SK-N-SH (cell line): Measurements from ENCODE around the gene SDHA. TPM values are rescaled to one million over a fixed set of nuclear protein-coding genes. Genes with fewer than 3 reads are reported as not detected.

ENCODE experiments used
- CTCF ChIA-PET: fragments of 300-600, 350-600 bp; formaldehyde crosslinking; extraction: SDS; loops from one replicate; lab custom pipeline; 2021; lab: Yijun Ruan, JAX
- POLR2A ChIA-PET: fragments of 350-600 bp; sonication (Branson Sonifier 250); formaldehyde crosslinking; extraction: SDS; loops from one replicate; lab custom pipeline; 2020; ENCODE audit warnings: antibody characterized with exemption, inconsistent platforms; lab: Yijun Ruan, JAX
- DNase-seq: peaks from one replicate; pipeline ENCODE4 v3.0.0; 2012
- H2AFZ ChIP-seq: fragments of 200-600 bp; sonication (generic); 2 replicates; pipeline ENCODE4 v1.8.1; 2016; ENCODE audit warnings: antibody characterized with exemption, mild to moderate bottlenecking, low read depth
- H3F3A ChIP-seq: fragments of 200-600 bp; sonication (generic); replicated peaks from 2 replicates; pipeline ENCODE3; 2016; ENCODE audit warnings: antibody characterized with exemption, mild to moderate bottlenecking; ENCODE audit not compliant: insufficient read depth
- H3K27ac ChIP-seq, 2 experiments: fragments of 200-500 bp in 1 of 2; fragments of 200-600 bp in 1 of 2; sonication (Bioruptor generic) in 1 of 2; sonication (generic), shearing (Covaris generic) in 1 of 2; 2 replicates each; pipeline versions ENCODE4 v1.5.1 to v1.6.1; 2014 to 2016; ENCODE audit warnings: low read depth in 2 of 2, inconsistent platforms in 1 of 2, low read length in 1 of 2, mild to moderate bottlenecking in 1 of 2, mixed read lengths in 1 of 2
- H3K27me3 ChIP-seq: fragments of 200-600 bp; sonication (generic), shearing (Covaris generic); 2 replicates; pipeline ENCODE4 v1.6.1; 2016; ENCODE audit warnings: mixed run types; ENCODE audit not compliant: insufficient read depth
- H3K36me3 ChIP-seq, 2 experiments: fragments of 200-500 bp in 1 of 2; fragments of 200-600 bp in 1 of 2; sonication (Bioruptor generic) in 1 of 2; sonication (generic) in 1 of 2; replicated peaks in 1 of 2; 2 replicates each; pipeline versions ENCODE3 to v1.5.1; 2014 to 2016; ENCODE audit warnings: low read length in 1 of 2, mild to moderate bottlenecking in 1 of 2; ENCODE audit not compliant: insufficient read depth in 2 of 2, control insufficient read depth in 1 of 2
- H3K4me1 ChIP-seq, 2 experiments: fragments of 200-500 bp in 1 of 2; fragments of 200-600 bp in 1 of 2; sonication (Bioruptor generic) in 1 of 2; sonication (generic), shearing (Covaris generic) in 1 of 2; 2 replicates each; pipeline versions ENCODE4 v1.5.1 to v1.6.1; 2014 to 2016; ENCODE audit warnings: low read depth in 1 of 2, low read length in 1 of 2, mixed run types in 1 of 2; ENCODE audit not compliant: insufficient read depth in 2 of 2, control insufficient read depth in 1 of 2
- H3K4me2 ChIP-seq: fragments of 200-600 bp; sonication (generic), shearing (Covaris generic); 2 replicates; pipeline ENCODE4 v1.6.1; 2017; ENCODE audit warnings: mixed run types
- H3K4me3 ChIP-seq, 2 experiments: fragments of 200-500 bp in 1 of 2; fragments of 200-600 bp in 1 of 2; sonication (Bioruptor generic) in 1 of 2; sonication (generic), shearing (Covaris generic) in 1 of 2; 2 replicates each; pipeline versions ENCODE4 v1.5.1 to v1.8.1; 2014 to 2016; ENCODE audit warnings: low read depth in 2 of 2, inconsistent platforms in 1 of 2, low read length in 1 of 2, mild to moderate bottlenecking in 1 of 2, mixed read lengths in 1 of 2, moderate library complexity in 1 of 2
- H3K79me2 ChIP-seq: fragments of 200-600 bp; sonication (generic); 2 replicates; pipeline ENCODE4 v1.8.1; 2017; ENCODE audit warnings: mild to moderate bottlenecking; ENCODE audit not compliant: insufficient read depth
- H3K9ac ChIP-seq: fragments of 200-600 bp; sonication (generic); 2 replicates; pipeline ENCODE4 v1.6.1; 2017; ENCODE audit warnings: mixed run types
- H3K9me2 ChIP-seq: fragments of 200-600 bp; sonication (generic); 2 replicates; pipeline ENCODE4 v1.6.1; 2017; ENCODE audit warnings: mixed run types
- H3K9me3 ChIP-seq: fragments of 200-600 bp; sonication (generic); 2 replicates; pipeline ENCODE4 v1.6.1; 2017; ENCODE audit warnings: mixed run types, mild to moderate bottlenecking, moderate library complexity
- H4K20me1 ChIP-seq: fragments of 200-600 bp; sonication (generic); 2 replicates; pipeline ENCODE4 v1.6.1; 2017; ENCODE audit warnings: mild to moderate bottlenecking, mixed run types; ENCODE audit not compliant: insufficient read depth
- CHD2 ChIP-seq: fragments of 150-350 bp; IDR thresholded peaks from 2 replicates; pipeline ENCODE4 v1.6.1; 2018; ENCODE audit warnings: low read length; ENCODE audit not compliant: partially characterized antibody
- FOSL2 ChIP-seq: IDR thresholded peaks from 2 replicates; pipeline ENCODE4 v1.4.0; 2012; ENCODE audit warnings: low read depth, mild to moderate bottlenecking, moderate library complexity, borderline replicate concordance
- GABPA ChIP-seq: IDR thresholded peaks from 2 replicates; pipeline ENCODE4 v1.4.0; 2012; ENCODE audit warnings: low read depth, mild to moderate bottlenecking
- JUND ChIP-seq: IDR thresholded peaks from 2 replicates; pipeline ENCODE4 v1.4.0; 2012
- MEF2A ChIP-seq: IDR thresholded peaks from 2 replicates; pipeline ENCODE4 v1.4.0; 2012; ENCODE audit warnings: low read depth, borderline replicate concordance
- RAD21 ChIP-seq: IDR thresholded peaks from 2 replicates; pipeline ENCODE4 v1.6.1; 2012; ENCODE audit warnings: mild to moderate bottlenecking, low read length
- RFX5 ChIP-seq: IDR thresholded peaks from 2 replicates; pipeline ENCODE4 v1.6.1; 2012; ENCODE audit warnings: mild to moderate bottlenecking, improper control_type of control experiment, low read length
- SIN3A ChIP-seq: IDR thresholded peaks from 2 replicates; pipeline ENCODE4 v1.6.1; 2012; ENCODE audit warnings: low read depth, mild to moderate bottlenecking, low read length, moderate library complexity, borderline replicate concordance
- SMC3 ChIP-seq: IDR thresholded peaks from 2 replicates; pipeline ENCODE4 v1.6.1; 2012; ENCODE audit warnings: low read depth, low read length, improper control_type of control experiment
- TEAD4 ChIP-seq: IDR thresholded peaks from 2 replicates; pipeline ENCODE4 v1.4.0; 2012; ENCODE audit warnings: mild to moderate bottlenecking, borderline replicate concordance; ENCODE audit not compliant: insufficient read depth
- WGBS: methylation state at CpG from one replicate; pipeline ENCODE4 v1.1.6; 2017; ENCODE audit warnings: low lambda C conversion rate; 5-methylcytosine and 5-hydroxymethylcytosine counted together
- polyA plus RNA-seq, 3 experiments: library from polyadenylated mRNA; depleted of rRNA; stranded (reverse); fragments of >200 nt; gene quantifications; 2 replicates each; pipeline ENCODE4 v1.2.3, GENCODE V29; 2012
- TF ChIP-seq, protein P1 (sequence below): IDR thresholded peaks from 2 replicates; pipeline ENCODE4 v1.4.0; 2012; ENCODE audit warnings: low read depth, borderline replicate concordance
- TF ChIP-seq, protein P2 (sequence below): IDR thresholded peaks from 2 replicates; pipeline ENCODE4 v1.6.1; 2012; ENCODE audit warnings: mild to moderate bottlenecking, low read depth, low read length, moderate library complexity
- TF ChIP-seq, protein P3 (sequence below): IDR thresholded peaks from 2 replicates; pipeline ENCODE4; 2012
- TF ChIP-seq, protein P4 (sequence below): IDR thresholded peaks from 2 replicates; pipeline ENCODE4 v1.4.0; 2012; ENCODE audit warnings: low read depth, borderline replicate concordance
- TF ChIP-seq, protein P5 (sequence below): fragments of 150-350 bp; IDR thresholded peaks from 2 replicates; pipeline ENCODE4 v1.6.1; 2016; ENCODE audit warnings: mild to moderate bottlenecking, low read depth, low read length
- TF ChIP-seq, protein P6 (sequence below): fragments of 150-350 bp; IDR thresholded peaks from 2 replicates; pipeline ENCODE4 v1.6.1; 2017; ENCODE audit warnings: antibody characterized with exemption, low read length, low read depth, borderline replicate concordance
- TF ChIP-seq, protein P7 (sequence below): fragments of 200-600 bp; sonication (generic); IDR thresholded peaks from 2 replicates; pipeline ENCODE4 v1.6.1; 2017; ENCODE audit warnings: antibody characterized with exemption, mild to moderate bottlenecking, moderate library complexity

The SDHA gene
- polyA plus RNA-seq, 1 of the 3 experiments (the other 2 are of a cell fraction) = 106 TPM

GRCh38 chr5:194102-194501, 24.0 kb upstream of the SDHA start (continued):
- TF ChIP-seq, protein P1, sequence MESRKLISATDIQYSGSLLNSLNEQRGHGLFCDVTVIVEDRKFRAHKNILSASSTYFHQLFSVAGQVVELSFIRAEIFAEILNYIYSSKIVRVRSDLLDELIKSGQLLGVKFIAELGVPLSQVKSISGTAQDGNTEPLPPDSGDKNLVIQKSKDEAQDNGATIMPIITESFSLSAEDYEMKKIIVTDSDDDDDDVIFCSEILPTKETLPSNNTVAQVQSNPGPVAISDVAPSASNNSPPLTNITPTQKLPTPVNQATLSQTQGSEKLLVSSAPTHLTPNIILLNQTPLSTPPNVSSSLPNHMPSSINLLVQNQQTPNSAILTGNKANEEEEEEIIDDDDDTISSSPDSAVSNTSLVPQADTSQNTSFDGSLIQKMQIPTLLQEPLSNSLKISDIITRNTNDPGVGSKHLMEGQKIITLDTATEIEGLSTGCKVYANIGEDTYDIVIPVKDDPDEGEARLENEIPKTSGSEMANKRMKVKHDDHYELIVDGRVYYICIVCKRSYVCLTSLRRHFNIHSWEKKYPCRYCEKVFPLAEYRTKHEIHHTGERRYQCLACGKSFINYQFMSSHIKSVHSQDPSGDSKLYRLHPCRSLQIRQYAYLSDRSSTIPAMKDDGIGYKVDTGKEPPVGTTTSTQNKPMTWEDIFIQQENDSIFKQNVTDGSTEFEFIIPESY = no peak
- TF ChIP-seq TEAD4 (no peak), SIN3A (no peak), RAD21 (no peak), FOSL2 (no peak), RFX5 (no peak)
- TF ChIP-seq, protein P2, sequence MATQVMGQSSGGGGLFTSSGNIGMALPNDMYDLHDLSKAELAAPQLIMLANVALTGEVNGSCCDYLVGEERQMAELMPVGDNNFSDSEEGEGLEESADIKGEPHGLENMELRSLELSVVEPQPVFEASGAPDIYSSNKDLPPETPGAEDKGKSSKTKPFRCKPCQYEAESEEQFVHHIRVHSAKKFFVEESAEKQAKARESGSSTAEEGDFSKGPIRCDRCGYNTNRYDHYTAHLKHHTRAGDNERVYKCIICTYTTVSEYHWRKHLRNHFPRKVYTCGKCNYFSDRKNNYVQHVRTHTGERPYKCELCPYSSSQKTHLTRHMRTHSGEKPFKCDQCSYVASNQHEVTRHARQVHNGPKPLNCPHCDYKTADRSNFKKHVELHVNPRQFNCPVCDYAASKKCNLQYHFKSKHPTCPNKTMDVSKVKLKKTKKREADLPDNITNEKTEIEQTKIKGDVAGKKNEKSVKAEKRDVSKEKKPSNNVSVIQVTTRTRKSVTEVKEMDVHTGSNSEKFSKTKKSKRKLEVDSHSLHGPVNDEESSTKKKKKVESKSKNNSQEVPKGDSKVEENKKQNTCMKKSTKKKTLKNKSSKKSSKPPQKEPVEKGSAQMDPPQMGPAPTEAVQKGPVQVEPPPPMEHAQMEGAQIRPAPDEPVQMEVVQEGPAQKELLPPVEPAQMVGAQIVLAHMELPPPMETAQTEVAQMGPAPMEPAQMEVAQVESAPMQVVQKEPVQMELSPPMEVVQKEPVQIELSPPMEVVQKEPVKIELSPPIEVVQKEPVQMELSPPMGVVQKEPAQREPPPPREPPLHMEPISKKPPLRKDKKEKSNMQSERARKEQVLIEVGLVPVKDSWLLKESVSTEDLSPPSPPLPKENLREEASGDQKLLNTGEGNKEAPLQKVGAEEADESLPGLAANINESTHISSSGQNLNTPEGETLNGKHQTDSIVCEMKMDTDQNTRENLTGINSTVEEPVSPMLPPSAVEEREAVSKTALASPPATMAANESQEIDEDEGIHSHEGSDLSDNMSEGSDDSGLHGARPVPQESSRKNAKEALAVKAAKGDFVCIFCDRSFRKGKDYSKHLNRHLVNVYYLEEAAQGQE = no peak
- TF ChIP-seq, protein P3, sequence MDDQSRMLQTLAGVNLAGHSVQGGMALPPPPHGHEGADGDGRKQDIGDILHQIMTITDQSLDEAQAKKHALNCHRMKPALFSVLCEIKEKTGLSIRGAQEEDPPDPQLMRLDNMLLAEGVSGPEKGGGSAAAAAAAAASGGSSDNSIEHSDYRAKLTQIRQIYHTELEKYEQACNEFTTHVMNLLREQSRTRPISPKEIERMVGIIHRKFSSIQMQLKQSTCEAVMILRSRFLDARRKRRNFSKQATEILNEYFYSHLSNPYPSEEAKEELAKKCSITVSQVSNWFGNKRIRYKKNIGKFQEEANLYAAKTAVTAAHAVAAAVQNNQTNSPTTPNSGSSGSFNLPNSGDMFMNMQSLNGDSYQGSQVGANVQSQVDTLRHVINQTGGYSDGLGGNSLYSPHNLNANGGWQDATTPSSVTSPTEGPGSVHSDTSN = no peak

- WGBS = 90% methylated on average over 29 of the region's 36 CpGs
- Histone ChIP-seq H3F3A (no peaks in the 10 kb centered on the region), H2AFZ (no peak overlapping the region), H3K9me3 (no peaks in the 10 kb centered on the region), H3K27ac (no peak overlapping the region), H3K27me3 (no peaks in the 10 kb centered on the region), H3K4me2 (no peak overlapping the region), H3K4me1 (no peaks in the 10 kb centered on the region; a peak in 1 of 4 replicates), H4K20me1 (no peaks in the 10 kb centered on the region), H3K4me3 (no peak overlapping the region), H3K9me2 (no peaks in the 10 kb centered on the region), H3K79me2 (no peaks in the 10 kb centered on the region), H3K9ac (no peak overlapping the region), H3K36me3 (peaks cover 0 to 3% of the 10 kb centered on the region in 2 experiments)
- ChIA-PET POLR2A (no interaction called here), CTCF (interaction anchor here (0.9 to 1.3 kb wide), 5 partner anchors 24 to 237 kb away, joined by 3 to 4 read pairs (median 3); partner anchors contain the start of gene AHRR)
- DNase-seq = no peak
- TF ChIP-seq SMC3 = no peak
- no peak for TF ChIP-seq CHD2
- TF ChIP-seq, protein P4, sequence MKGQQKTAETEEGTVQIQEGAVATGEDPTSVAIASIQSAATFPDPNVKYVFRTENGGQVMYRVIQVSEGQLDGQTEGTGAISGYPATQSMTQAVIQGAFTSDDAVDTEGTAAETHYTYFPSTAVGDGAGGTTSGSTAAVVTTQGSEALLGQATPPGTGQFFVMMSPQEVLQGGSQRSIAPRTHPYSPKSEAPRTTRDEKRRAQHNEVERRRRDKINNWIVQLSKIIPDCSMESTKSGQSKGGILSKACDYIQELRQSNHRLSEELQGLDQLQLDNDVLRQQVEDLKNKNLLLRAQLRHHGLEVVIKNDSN = no peak
- TF ChIP-seq, protein P5, sequence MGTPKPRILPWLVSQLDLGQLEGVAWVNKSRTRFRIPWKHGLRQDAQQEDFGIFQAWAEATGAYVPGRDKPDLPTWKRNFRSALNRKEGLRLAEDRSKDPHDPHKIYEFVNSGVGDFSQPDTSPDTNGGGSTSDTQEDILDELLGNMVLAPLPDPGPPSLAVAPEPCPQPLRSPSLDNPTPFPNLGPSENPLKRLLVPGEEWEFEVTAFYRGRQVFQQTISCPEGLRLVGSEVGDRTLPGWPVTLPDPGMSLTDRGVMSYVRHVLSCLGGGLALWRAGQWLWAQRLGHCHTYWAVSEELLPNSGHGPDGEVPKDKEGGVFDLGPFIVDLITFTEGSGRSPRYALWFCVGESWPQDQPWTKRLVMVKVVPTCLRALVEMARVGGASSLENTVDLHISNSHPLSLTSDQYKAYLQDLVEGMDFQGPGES = no peak
- no peak for TF ChIP-seq JUND
- no peak for TF ChIP-seq GABPA
- no peak for TF ChIP-seq MEF2A
- TF ChIP-seq, protein P6, sequence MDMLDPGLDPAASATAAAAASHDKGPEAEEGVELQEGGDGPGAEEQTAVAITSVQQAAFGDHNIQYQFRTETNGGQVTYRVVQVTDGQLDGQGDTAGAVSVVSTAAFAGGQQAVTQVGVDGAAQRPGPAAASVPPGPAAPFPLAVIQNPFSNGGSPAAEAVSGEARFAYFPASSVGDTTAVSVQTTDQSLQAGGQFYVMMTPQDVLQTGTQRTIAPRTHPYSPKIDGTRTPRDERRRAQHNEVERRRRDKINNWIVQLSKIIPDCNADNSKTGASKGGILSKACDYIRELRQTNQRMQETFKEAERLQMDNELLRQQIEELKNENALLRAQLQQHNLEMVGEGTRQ = no peak
- TF ChIP-seq, protein P7, sequence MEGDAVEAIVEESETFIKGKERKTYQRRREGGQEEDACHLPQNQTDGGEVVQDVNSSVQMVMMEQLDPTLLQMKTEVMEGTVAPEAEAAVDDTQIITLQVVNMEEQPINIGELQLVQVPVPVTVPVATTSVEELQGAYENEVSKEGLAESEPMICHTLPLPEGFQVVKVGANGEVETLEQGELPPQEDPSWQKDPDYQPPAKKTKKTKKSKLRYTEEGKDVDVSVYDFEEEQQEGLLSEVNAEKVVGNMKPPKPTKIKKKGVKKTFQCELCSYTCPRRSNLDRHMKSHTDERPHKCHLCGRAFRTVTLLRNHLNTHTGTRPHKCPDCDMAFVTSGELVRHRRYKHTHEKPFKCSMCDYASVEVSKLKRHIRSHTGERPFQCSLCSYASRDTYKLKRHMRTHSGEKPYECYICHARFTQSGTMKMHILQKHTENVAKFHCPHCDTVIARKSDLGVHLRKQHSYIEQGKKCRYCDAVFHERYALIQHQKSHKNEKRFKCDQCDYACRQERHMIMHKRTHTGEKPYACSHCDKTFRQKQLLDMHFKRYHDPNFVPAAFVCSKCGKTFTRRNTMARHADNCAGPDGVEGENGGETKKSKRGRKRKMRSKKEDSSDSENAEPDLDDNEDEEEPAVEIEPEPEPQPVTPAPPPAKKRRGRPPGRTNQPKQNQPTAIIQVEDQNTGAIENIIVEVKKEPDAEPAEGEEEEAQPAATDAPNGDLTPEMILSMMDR = no peak
- TF ChIP-seq, protein P3 = no peak
These were observed 23.4 kb upstream of the SDHA start for GRCh38 chr5:194603-195209.
